Gastrocnemius medialis (tissue), 4 donors: Measurements from ENCODE around the gene MSANTD2. TPM values are rescaled to one million over a fixed set of nuclear protein-coding genes. Genes with fewer than 3 reads are reported as not detected.

Experiments
- ATAC-seq, 2 donors: fragments of 150-250 bp; one replicate each; pipeline ENCODE4 v1.9.1; 2016
- DNase-seq, 2 donors: peaks; one replicate each; pipeline ENCODE4 v3.0.0-alpha.2; 2019
- H3K27ac ChIP-seq, 4 donors: fragments of 200-600 bp; sonication (generic); 1 replicate in 1 of 4; 2 replicates in 3 of 4; pipeline ENCODE4 v1.5.1; 2016 to 2018; ENCODE audit warnings: mild to moderate bottlenecking in 2 of 4, moderate library complexity in 1 of 4
- H3K27me3 ChIP-seq, 3 donors: fragments of 200-600 bp; sonication (generic) in 2 of 3; 1 replicate in 1 of 3; 2 replicates in 2 of 3; pipeline versions ENCODE4 v1.5.1 to v1.6.0; 2016 to 2019; ENCODE audit warnings: mild to moderate bottlenecking in 1 of 3, moderate library complexity in 1 of 3
- H3K36me3 ChIP-seq, 2 donors: fragments of 200-600 bp; sonication (generic) in 1 of 2; one replicate each; pipeline ENCODE4 v1.5.1; 2017 to 2018
- H3K4me1 ChIP-seq, 2 donors: fragments of 200-600 bp; sonication (generic) in 1 of 2; one replicate each; pipeline ENCODE4 v1.5.1; 2016 to 2017; ENCODE audit warnings: mild to moderate bottlenecking in 2 of 2
- H3K4me3 ChIP-seq, 4 donors: fragments of 200-600 bp; sonication (generic) in 3 of 4; 1 replicate in 1 of 4; 2 replicates in 3 of 4; pipeline ENCODE4 v1.5.1; 2016 to 2019; ENCODE audit warnings: mild to moderate bottlenecking in 2 of 4
- H3K9me3 ChIP-seq, 3 donors: fragments of 200-600 bp; sonication (generic) in 2 of 3; 1 replicate in 1 of 3; 2 replicates in 2 of 3; pipeline ENCODE4 v1.5.1; 2016 to 2019
- CTCF ChIP-seq, 5 experiments: fragments of 450-650 bp in 3 of 5; fragments of 200-600 bp in 2 of 5; sonication (generic) in 2 of 5; IDR thresholded peaks in 4 of 5; conservative IDR thresholded peaks in 1 of 5; 1 replicate in 4 of 5; 2 replicates in 1 of 5; pipeline ENCODE4 v1.5.1; 2016 to 2019; ENCODE audit warnings: antibody characterized with exemption in 5 of 5, mild to moderate bottlenecking in 3 of 5, moderate library complexity in 3 of 5
- POLR2A ChIP-seq, 2 donors: fragments of 450-650 bp; IDR thresholded peaks; one replicate each; pipeline ENCODE4 v1.6.1; 2017; ENCODE audit warnings: antibody characterized with exemption in 2 of 2, mild to moderate bottlenecking in 2 of 2, moderate library complexity in 2 of 2
- in situ Hi-C, 4 donors: fragments of 200-750 bp; cut with MboI; loops; one replicate each; pipeline versions ENCODE4 v1.15.0 to v1.8.0; 2017; ENCODE audit warnings: low sequenced_read_pairs in 4 of 4
- intact Hi-C: fragments of 100-400 bp; cut with DNase I; formaldehyde crosslinking; loops from one replicate; pipeline ENCODE4 v1.15.1; 2023; ENCODE audit warnings: low total_unique reads
- total RNA-seq, 4 donors: library from RNA; depleted of rRNA; stranded (reverse); fragments of >200 nt; gene quantifications; one replicate each; pipeline versions ENCODE4 v1.1.0 to v1.2.3, GENCODE V29; 2016

The MSANTD2 gene
- total RNA-seq, 4 donors from 2014 or later: 3.3 to 5.1 (median 3.8) TPM

GRCh38 chr11:124842305-124842704, 42.1 kb upstream of the MSANTD2 start:
- Histone ChIP-seq H3K9me3 (no peaks in the 10 kb centered on the region), H3K4me3 (peak overlapping the region in 1 of 4 donors; percentile 28), H3K27me3 (peaks cover 88 to 94% (median 92%) of the 10 kb centered on the region in 3 donors), H3K4me1 (peaks cover 9 to 13% of the 10 kb centered on the region in 2 donors), H3K36me3 (no peaks in the 10 kb centered on the region), H3K27ac (no peak overlapping the region)
- in situ Hi-C loops: no loop called here
- DNase-seq (no peak), ATAC-seq (no peak)
- intact Hi-C loops: no loop called here
- TF ChIP-seq CTCF (IDR thresholded peaks at IDR 0.05 in 4 of 5, conservative IDR thresholded peaks at IDR 0.05 in 1 of 5) (no peak), POLR2A (IDR thresholded peaks at IDR 0.05) (no peak)

GRCh38 chr11:124841840-124842239, 41.6 kb upstream of the MSANTD2 start:
- ATAC-seq: no peak
- Histone ChIP-seq H3K36me3 (no peaks in the 10 kb centered on the region), H3K4me3 (no peak overlapping the region), H3K27ac (no peak overlapping the region), H3K27me3 (peaks cover 85 to 91% (median 87%) of the 10 kb centered on the region in 3 donors), H3K4me1 (peaks cover 9 to 18% of the 10 kb centered on the region in 2 donors), H3K9me3 (no peaks in the 10 kb centered on the region)
- intact Hi-C loops: no loop called here
- no peak for DNase-seq
- TF ChIP-seq POLR2A (IDR thresholded peaks at IDR 0.05) (no peak), CTCF (IDR thresholded peaks at IDR 0.05 in 4 of 5, conservative IDR thresholded peaks at IDR 0.05 in 1 of 5) (no peak)
- in situ Hi-C loops: no loop called here

- intact Hi-C loops: no loop called here
- DNase-seq (no peak), ATAC-seq (no peak)
- no peaks in the 10 kb centered on the region for H3K9me3 ChIP-seq
- TF ChIP-seq CTCF (IDR thresholded peaks at IDR 0.05 in 4 of 5, conservative IDR thresholded peaks at IDR 0.05 in 1 of 5) (no peak), POLR2A (IDR thresholded peaks at IDR 0.05) (no peak)
- no peak overlapping the region for H3K4me3 ChIP-seq
- in situ Hi-C loops: no loop called here
- no peak overlapping the region for H3K27ac ChIP-seq
- peaks cover 9 to 21% of the 10 kb centered on the region in 2 donors for H3K4me1 ChIP-seq
- H3K27me3 ChIP-seq: peaks cover 81 to 86% (median 82%) of the 10 kb centered on the region in 3 donors
- H3K36me3 ChIP-seq: no peaks in the 10 kb centered on the region
These were observed 41.0 kb upstream of the MSANTD2 start for GRCh38 chr11:124841201-124841600.

GRCh38 chr11:124840666-124841065, 40.5 kb upstream of the MSANTD2 start:
- Histone ChIP-seq H3K4me3 (no peak overlapping the region), H3K27me3 (peaks cover 76 to 81% (median 76%) of the 10 kb centered on the region in 3 donors), H3K27ac (no peak overlapping the region), H3K9me3 (no peaks in the 10 kb centered on the region), H3K4me1 (peaks cover 9 to 23% of the 10 kb centered on the region in 2 donors), H3K36me3 (no peaks in the 10 kb centered on the region)
- intact Hi-C loops: no loop called here
- DNase-seq (no peak), ATAC-seq (no peak)
- in situ Hi-C loops: no loop called here
- no peak for TF ChIP-seq POLR2A (IDR thresholded peaks at IDR 0.05)
- TF ChIP-seq CTCF (IDR thresholded peaks at IDR 0.05 in 4 of 5, conservative IDR thresholded peaks at IDR 0.05 in 1 of 5): no peak
